Measurements from ENCODE around the gene FRMD4A.

Gene FRMD4A

GRCh38 chr10:14032406-14032998 is 298.2 kb downstream of the FRMD4A start:
- no peaks in the 10 kb centered on the region for H3K9me2 ChIP-seq (replicated peaks; ENCODE audit: insufficient read depth, low read length)
- TF ChIP-seq CTCF (IDR thresholded peaks at IDR 0.05; ENCODE audit: insufficient read depth, low read length, poor library complexity, severe bottlenecking) (peak; percentile 71), EZH2phosphoT487 (conservative IDR thresholded peaks at IDR 0.05; ENCODE audit: low read length) (no peak)
- no peak overlapping the region for H3K4me2 ChIP-seq (ENCODE audit: low read depth, low read length, poor library complexity, severe bottlenecking)
- no peak overlapping the region for H3K9ac ChIP-seq (ENCODE audit: low read length)
- no peaks in the 10 kb centered on the region for H3K9me3 ChIP-seq (ENCODE audit: insufficient read depth, low read length)
- H3K79me2 ChIP-seq (ENCODE audit: insufficient read depth, low read length), result no peaks in the 10 kb centered on the region
- no peak overlapping the region for H3K4me3 ChIP-seq (ENCODE audit: insufficient read depth, low read length, poor library complexity, severe bottlenecking)
- no peak overlapping the region for H2AFZ ChIP-seq (ENCODE audit: low read depth, low read length, severe bottlenecking)
- no peaks in the 10 kb centered on the region for H4K20me1 ChIP-seq (ENCODE audit: low read depth, low read length)
- H3K27ac ChIP-seq (ENCODE audit: low read depth, low read length), result no peak overlapping the region
- H3K36me3 ChIP-seq (ENCODE audit: low read length), result no peaks in the 10 kb centered on the region
- no peaks in the 10 kb centered on the region for H3F3A ChIP-seq (ENCODE audit: insufficient read depth)
- no peaks in the 10 kb centered on the region for H3K27me3 ChIP-seq (ENCODE audit: low read length)

DNA sequence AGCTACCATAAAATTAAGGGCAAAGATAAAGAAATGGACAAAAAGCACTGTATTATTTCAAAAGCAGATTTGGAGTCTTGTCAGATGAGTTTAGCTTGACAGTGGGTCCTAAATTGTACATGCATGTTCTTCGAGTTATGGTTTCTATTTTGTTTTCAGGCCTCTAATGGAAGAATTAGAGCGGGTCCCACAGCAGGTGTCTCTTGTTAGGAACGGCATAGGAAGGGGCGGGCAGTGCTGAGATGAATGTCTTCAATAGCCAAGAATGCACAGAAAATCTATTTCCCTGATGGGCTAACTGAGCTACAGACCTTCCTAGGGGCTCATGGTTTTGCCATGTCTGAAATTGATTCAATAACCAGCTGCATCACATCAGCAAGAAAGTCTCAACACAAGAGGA is 304.4 kb downstream of the FRMD4A start:
- H3K9me2 ChIP-seq (replicated peaks; ENCODE audit: insufficient read depth, low read length), result no peaks in the 10 kb centered on the region
- no peaks in the 10 kb centered on the region for H3K27me3 ChIP-seq (ENCODE audit: low read length)
- H3K9me3 ChIP-seq (ENCODE audit: insufficient read depth, low read length), result no peaks in the 10 kb centered on the region
- H3K9ac ChIP-seq (ENCODE audit: low read length), result no peak overlapping the region
- no peaks in the 10 kb centered on the region for H3K79me2 ChIP-seq (ENCODE audit: insufficient read depth, low read length)
- H3K4me2 ChIP-seq (ENCODE audit: low read depth, low read length, poor library complexity, severe bottlenecking), result no peak overlapping the region
- H2AFZ ChIP-seq (ENCODE audit: low read depth, low read length, severe bottlenecking), result no peak overlapping the region
- no peaks in the 10 kb centered on the region for H4K20me1 ChIP-seq (ENCODE audit: low read depth, low read length)
- no peaks in the 10 kb centered on the region for H3F3A ChIP-seq (ENCODE audit: insufficient read depth)
- TF ChIP-seq CTCF (IDR thresholded peaks at IDR 0.05; ENCODE audit: insufficient read depth, low read length, poor library complexity, severe bottlenecking) (no peak), EZH2phosphoT487 (conservative IDR thresholded peaks at IDR 0.05; ENCODE audit: low read length) (no peak)
- H3K4me3 ChIP-seq (ENCODE audit: insufficient read depth, low read length, poor library complexity, severe bottlenecking), result no peak overlapping the region
- no peaks in the 10 kb centered on the region for H3K36me3 ChIP-seq (ENCODE audit: low read length)
- no peak overlapping the region for H3K27ac ChIP-seq (ENCODE audit: low read depth, low read length)

GRCh38 chr10:14025283-14026189 is 305.2 kb downstream of the FRMD4A start:
- TF ChIP-seq CTCF (IDR thresholded peaks at IDR 0.05; ENCODE audit: insufficient read depth, low read length, poor library complexity, severe bottlenecking), result no peak
- TF ChIP-seq EZH2phosphoT487 (conservative IDR thresholded peaks at IDR 0.05; ENCODE audit: low read length), result no peak
- Histone ChIP-seq H3K9ac (ENCODE audit: low read length) (no peak overlapping the region), H3K9me3 (ENCODE audit: insufficient read depth, low read length) (no peaks in the 10 kb centered on the region), H4K20me1 (ENCODE audit: low read depth, low read length) (no peaks in the 10 kb centered on the region), H3F3A (ENCODE audit: insufficient read depth) (no peaks in the 10 kb centered on the region), H3K79me2 (ENCODE audit: insufficient read depth, low read length) (no peaks in the 10 kb centered on the region), H3K4me3 (ENCODE audit: insufficient read depth, low read length, poor library complexity, severe bottlenecking) (no peak overlapping the region), H3K9me2 (replicated peaks; ENCODE audit: insufficient read depth, low read length) (no peaks in the 10 kb centered on the region), H3K27me3 (ENCODE audit: low read length) (no peaks in the 10 kb centered on the region), H3K27ac (ENCODE audit: low read depth, low read length) (no peak overlapping the region), H3K36me3 (ENCODE audit: low read length) (no peaks in the 10 kb centered on the region), H3K4me2 (ENCODE audit: low read depth, low read length, poor library complexity, severe bottlenecking) (no peak overlapping the region), H2AFZ (ENCODE audit: low read depth, low read length, severe bottlenecking) (no peak overlapping the region)

Measured in SU-DHL-6 (cell line).